ENCODE data around the gene ACOX3.

- TF ChIP-seq, protein P1, sequence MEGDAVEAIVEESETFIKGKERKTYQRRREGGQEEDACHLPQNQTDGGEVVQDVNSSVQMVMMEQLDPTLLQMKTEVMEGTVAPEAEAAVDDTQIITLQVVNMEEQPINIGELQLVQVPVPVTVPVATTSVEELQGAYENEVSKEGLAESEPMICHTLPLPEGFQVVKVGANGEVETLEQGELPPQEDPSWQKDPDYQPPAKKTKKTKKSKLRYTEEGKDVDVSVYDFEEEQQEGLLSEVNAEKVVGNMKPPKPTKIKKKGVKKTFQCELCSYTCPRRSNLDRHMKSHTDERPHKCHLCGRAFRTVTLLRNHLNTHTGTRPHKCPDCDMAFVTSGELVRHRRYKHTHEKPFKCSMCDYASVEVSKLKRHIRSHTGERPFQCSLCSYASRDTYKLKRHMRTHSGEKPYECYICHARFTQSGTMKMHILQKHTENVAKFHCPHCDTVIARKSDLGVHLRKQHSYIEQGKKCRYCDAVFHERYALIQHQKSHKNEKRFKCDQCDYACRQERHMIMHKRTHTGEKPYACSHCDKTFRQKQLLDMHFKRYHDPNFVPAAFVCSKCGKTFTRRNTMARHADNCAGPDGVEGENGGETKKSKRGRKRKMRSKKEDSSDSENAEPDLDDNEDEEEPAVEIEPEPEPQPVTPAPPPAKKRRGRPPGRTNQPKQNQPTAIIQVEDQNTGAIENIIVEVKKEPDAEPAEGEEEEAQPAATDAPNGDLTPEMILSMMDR (IDR thresholded peaks at IDR 0.05), result no peak
- TF ChIP-seq TAF1 (IDR thresholded peaks at IDR 0.05; ENCODE audit: borderline replicate concordance, low read depth, low read length) (no peak), EZH2phosphoT487 (IDR thresholded peaks at IDR 0.05; ENCODE audit: borderline replicate concordance, low read depth) (no peak), TCF12 (IDR thresholded peaks at IDR 0.05) (no peak), EP300 (IDR thresholded peaks at IDR 0.05; ENCODE audit: borderline replicate concordance in 1 of 2, low read depth in 1 of 2, low read length in 1 of 2) (no peak)
- TF ChIP-seq, protein P2, sequence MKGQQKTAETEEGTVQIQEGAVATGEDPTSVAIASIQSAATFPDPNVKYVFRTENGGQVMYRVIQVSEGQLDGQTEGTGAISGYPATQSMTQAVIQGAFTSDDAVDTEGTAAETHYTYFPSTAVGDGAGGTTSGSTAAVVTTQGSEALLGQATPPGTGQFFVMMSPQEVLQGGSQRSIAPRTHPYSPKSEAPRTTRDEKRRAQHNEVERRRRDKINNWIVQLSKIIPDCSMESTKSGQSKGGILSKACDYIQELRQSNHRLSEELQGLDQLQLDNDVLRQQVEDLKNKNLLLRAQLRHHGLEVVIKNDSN (IDR thresholded peaks at IDR 0.05; ENCODE audit: borderline replicate concordance, low read depth), result no peak
These were observed 111.0 kb downstream of the ACOX3 start for GRCh38 chr4:8329560-8329858.
